H9 (cell line): ENCODE results near the gene SPATA6L. TPM values are rescaled to one million over a fixed set of nuclear protein-coding genes. Genes with fewer than 3 reads are reported as not detected.
"Not testable (repeated sequence)": the region's sequence is repeated elsewhere in the genome, so short reads cannot be mapped to it uniquely, and the experiment has no call there.

ENCODE experiments used
- DNase-seq: peaks from one replicate; pipeline ENCODE4 v3.0.0-alpha.2; 2017
- H2AFZ ChIP-seq: one replicate; pipeline ENCODE4 v1.6.1; 2013; ENCODE audit warnings: mild to moderate bottlenecking, low read length, control low read depth, moderate library complexity
- H2AK5ac ChIP-seq: 2 replicates; pipeline ENCODE4 v1.6.1; 2013; ENCODE audit warnings: low read length, control low read depth, mixed read lengths; ENCODE audit not compliant: insufficient read length
- H2BK120ac ChIP-seq: one replicate; pipeline ENCODE4 v1.6.1; 2013; ENCODE audit warnings: low read depth, mild to moderate bottlenecking, low read length, control low read depth, inconsistent platforms; ENCODE audit not compliant: poor library complexity, severe bottlenecking
- H2BK12ac ChIP-seq: 2 replicates; pipeline ENCODE4 v1.6.1; 2013; ENCODE audit warnings: low read length, control low read depth, mixed read lengths, low read depth; ENCODE audit not compliant: insufficient read length
- H2BK15ac ChIP-seq: 2 replicates; pipeline ENCODE4 v1.6.1; 2013; ENCODE audit warnings: low read depth, low read length, control low read depth
- H2BK20ac ChIP-seq: one replicate; pipeline ENCODE4 v1.6.1; 2013; ENCODE audit warnings: low read depth, mild to moderate bottlenecking, low read length, control low read depth, inconsistent platforms; ENCODE audit not compliant: poor library complexity, severe bottlenecking
- H2BK5ac ChIP-seq: 2 replicates; pipeline ENCODE4 v1.6.1; 2013; ENCODE audit warnings: low read length, control low read depth, mixed read lengths; ENCODE audit not compliant: insufficient read length
- H3K14ac ChIP-seq: 2 replicates; pipeline ENCODE4 v1.6.1; 2013; ENCODE audit warnings: low read length, control low read depth; ENCODE audit not compliant: insufficient read depth
- H3K18ac ChIP-seq: 2 replicates; pipeline ENCODE4 v1.6.1; 2013; ENCODE audit warnings: low read depth, mild to moderate bottlenecking, mixed read lengths, low read length, control low read depth; ENCODE audit not compliant: insufficient read length
- H3K23ac ChIP-seq: 2 replicates; pipeline ENCODE4 v1.6.1; 2013; ENCODE audit warnings: low read length, control low read depth, mixed read lengths, low read depth; ENCODE audit not compliant: insufficient read length
- H3K23me2 ChIP-seq: 2 replicates; pipeline ENCODE4 v1.6.1; 2013; ENCODE audit warnings: low read depth, mild to moderate bottlenecking, mixed read lengths, low read length, control low read depth; ENCODE audit not compliant: insufficient read length, poor library complexity, severe bottlenecking
- H3K27ac ChIP-seq: 2 replicates; pipeline ENCODE4 v1.5.1; 2013; ENCODE audit warnings: low read length, control low read depth, mixed read lengths, low read depth; ENCODE audit not compliant: insufficient read length
- H3K27me3 ChIP-seq: 2 replicates; pipeline ENCODE4 v1.6.1; 2013; ENCODE audit warnings: low read length, control low read depth, inconsistent platforms; ENCODE audit not compliant: insufficient read depth
- H3K4ac ChIP-seq: 2 replicates; pipeline ENCODE4 v1.6.1; 2013; ENCODE audit warnings: low read depth, mild to moderate bottlenecking, control low read depth, inconsistent platforms, low read length, moderate library complexity
- H3K4me1 ChIP-seq: 2 replicates; pipeline ENCODE4 v1.6.1; 2013; ENCODE audit warnings: low read length, control low read depth, inconsistent platforms; ENCODE audit not compliant: insufficient read depth
- H3K4me2 ChIP-seq: 2 replicates; pipeline ENCODE4 v1.6.1; 2013; ENCODE audit warnings: low read length, control low read depth, mixed read lengths; ENCODE audit not compliant: insufficient read length, insufficient read depth
- H3K56ac ChIP-seq: 2 replicates; pipeline ENCODE4 v1.6.1; 2013; ENCODE audit warnings: low read depth, mild to moderate bottlenecking, mixed read lengths, low read length, control low read depth; ENCODE audit not compliant: insufficient read length
- H3K79me1 ChIP-seq: 2 replicates; pipeline ENCODE4 v1.6.1; 2013; ENCODE audit warnings: low read depth, mild to moderate bottlenecking, moderate library complexity, low read length, control low read depth, inconsistent platforms; ENCODE audit not compliant: insufficient read depth, poor library complexity, severe bottlenecking
- H3K79me2 ChIP-seq: 2 replicates; pipeline ENCODE4 v1.6.1; 2013; ENCODE audit warnings: low read length, control low read depth, inconsistent platforms; ENCODE audit not compliant: insufficient read depth
- H3K9ac ChIP-seq: 2 replicates; pipeline ENCODE4 v1.6.1; 2013; ENCODE audit warnings: low read length, control low read depth, mixed read lengths; ENCODE audit not compliant: insufficient read length; ENCODE audit errors: extremely low read depth
- H3K9me3 ChIP-seq: one replicate; pipeline ENCODE4 v1.6.1; 2013; ENCODE audit warnings: low read depth, low read length, inconsistent platforms; ENCODE audit not compliant: control insufficient read depth
- H3T11ph ChIP-seq: one replicate; pipeline ENCODE4 v1.6.1; 2013; ENCODE audit warnings: mild to moderate bottlenecking, low read length, control low read depth, inconsistent platforms
- H4K20me1 ChIP-seq: one replicate; pipeline ENCODE4 v1.6.1; 2013; ENCODE audit not compliant: control insufficient read depth, insufficient read length, insufficient read depth
- H4K5ac ChIP-seq: 2 replicates; pipeline ENCODE4 v1.6.1; 2013; ENCODE audit warnings: low read depth, mild to moderate bottlenecking, mixed read lengths, low read length, control low read depth; ENCODE audit not compliant: insufficient read length
- H4K8ac ChIP-seq: replicated peaks from 2 replicates; pipeline ENCODE4 v1.6.1; 2013; ENCODE audit warnings: low read length, control low read depth, mixed read lengths, low read depth; ENCODE audit not compliant: insufficient read length
- H4K91ac ChIP-seq: 2 replicates; pipeline ENCODE4 v1.6.1; 2013; ENCODE audit warnings: low read depth, mild to moderate bottlenecking, moderate library complexity, mixed read lengths, low read length, control low read depth; ENCODE audit not compliant: insufficient read length
- H3K27ac Mint-ChIP-seq, 3 experiments: 2 replicates in 2 of 3; 3 replicates in 1 of 3; pipeline ENCODE4 v1.8.0; 2020 to 2021; ENCODE audit warnings: mixed read lengths in 3 of 3, mild to moderate bottlenecking in 1 of 3, moderate library complexity in 1 of 3
- H3K27me3 Mint-ChIP-seq: 2 replicates; pipeline ENCODE4 v1.8.0; 2021; ENCODE audit warnings: low read depth, mild to moderate bottlenecking, moderate library complexity, mixed read lengths
- H3K36me3 Mint-ChIP-seq, 3 experiments: 2 replicates in 2 of 3; 3 replicates in 1 of 3; pipeline ENCODE4 v1.8.0; 2020 to 2021; ENCODE audit warnings: low read depth in 3 of 3, mixed read lengths in 3 of 3; ENCODE audit not compliant: insufficient read depth in 1 of 3
- H3K4me1 Mint-ChIP-seq, 2 experiments: 2 replicates each; pipeline ENCODE4 v1.8.0; 2020; ENCODE audit warnings: mixed read lengths in 2 of 2
- H3K4me3 Mint-ChIP-seq, 2 experiments: 2 replicates in 1 of 2; 3 replicates in 1 of 2; pipeline ENCODE4 v1.8.0; 2020 to 2021; ENCODE audit warnings: mild to moderate bottlenecking in 2 of 2, mixed read lengths in 2 of 2, moderate library complexity in 1 of 2
- H3K9me3 Mint-ChIP-seq, 2 experiments: 2 replicates in 1 of 2; 3 replicates in 1 of 2; pipeline ENCODE4 v1.8.0; 2020; ENCODE audit warnings: mild to moderate bottlenecking in 2 of 2, mixed read lengths in 2 of 2, moderate library complexity in 1 of 2
- CTCF ChIP-seq: fragments of 200-600 bp; sonication (generic); conservative IDR thresholded peaks from 3 replicates; pipeline ENCODE4 v1.8.0; 2021; ENCODE audit warnings: antibody characterized with exemption, mild to moderate bottlenecking
- WGBS: extraction: QIAGEN DNeasy Blood & Tissue Kit; methylation state at CpG from one replicate; pipeline ENCODE4 v1.1.7; 2013; ENCODE audit warnings: missing lambda C conversion rate, low lambda C conversion rate, mixed read lengths; ENCODE audit not compliant: insufficient read length; ENCODE audit errors: extremely low coverage; 5-methylcytosine and 5-hydroxymethylcytosine counted together
- total RNA-seq: library from RNA; stranded (reverse); gene quantifications from 2 replicates; pipeline ENCODE4 v1.2.1, GENCODE V29; 2021

Gene SPATA6L
- total RNA-seq, 1 experiment from 2014 or later, result 0.87 TPM

GRCh38 chr9:4661165-4661564 is 5.1 kb downstream of the SPATA6L start:
- TF ChIP-seq CTCF, result no peak
- Mint-ChIP-seq H3K27ac (no peak overlapping the region), H3K36me3 (peaks cover 0 to 5% (median 0%) of the 10 kb centered on the region in 3 experiments; a peak in 2 of 7 replicates), H3K4me1 (peaks cover 52 to 58% of the 10 kb centered on the region in 2 experiments), H3K4me3 (peak overlapping the region; percentile 80 to 89; a peak in 4 of 5 replicates), H3K27me3 (no peaks in the 10 kb centered on the region), H3K9me3 (peaks cover 2% of the 10 kb centered on the region in 2 experiments; a peak in 2 of 5 replicates)
- H4K5ac ChIP-seq, result no peak overlapping the region
- H3K4me1 ChIP-seq, result peaks cover 11% of the 10 kb centered on the region
- WGBS, result no CpG with 5 or more reads among the region's 1 CpG
- H2BK5ac ChIP-seq, result no peak overlapping the region
- peaks cover 2% of the 10 kb centered on the region for H3K23me2 ChIP-seq
- peaks cover 3% of the 10 kb centered on the region for H4K20me1 ChIP-seq
- H2BK20ac ChIP-seq, result no peak overlapping the region
- H2BK12ac ChIP-seq, result no peak overlapping the region
- H3K23ac ChIP-seq, result no peak overlapping the region
- no peak overlapping the region for H4K91ac ChIP-seq
- H3K18ac ChIP-seq, result no peak overlapping the region
- peak overlapping the region; percentile 46 for H3K4me2 ChIP-seq
- H3K27ac ChIP-seq, result no peak overlapping the region
- no peaks in the 10 kb centered on the region for H3K27me3 ChIP-seq
- H3K9ac ChIP-seq, result no peak overlapping the region
- no peak overlapping the region for H2AFZ ChIP-seq
- no peak for DNase-seq
- H4K8ac ChIP-seq, result no peak overlapping the region
- no peak overlapping the region for H3K14ac ChIP-seq
- H3K79me1 ChIP-seq, result no peaks in the 10 kb centered on the region
- H3K9me3 ChIP-seq, result no peaks in the 10 kb centered on the region
- H3K56ac ChIP-seq, result no peak overlapping the region
- no peak overlapping the region for H3K4ac ChIP-seq
- H2BK15ac ChIP-seq, result no peak overlapping the region
- no peak overlapping the region for H2BK120ac ChIP-seq
- H2AK5ac ChIP-seq, result no peak overlapping the region
- no peaks in the 10 kb centered on the region; the same call in 1 of the 2 replicates for H3K79me2 ChIP-seq
- no peak overlapping the region for H3T11ph ChIP-seq

GRCh38 chr9:4660665-4661064 is 5.6 kb downstream of the SPATA6L start:
- H4K20me1 ChIP-seq, H4K8ac ChIP-seq, H3K9me3 Mint-ChIP-seq, H2BK5ac ChIP-seq, H2AK5ac ChIP-seq, H3K36me3 Mint-ChIP-seq, H3K23ac ChIP-seq, H2BK15ac ChIP-seq, H2BK12ac ChIP-seq, H3K27ac ChIP-seq, H2AFZ ChIP-seq, H3K14ac ChIP-seq, H3K4ac ChIP-seq, H3K27ac Mint-ChIP-seq, H3K4me2 ChIP-seq, H2BK20ac ChIP-seq, H3K79me2 ChIP-seq, H3K56ac ChIP-seq, H3K27me3 ChIP-seq, H3K23me2 ChIP-seq, H3K27me3 Mint-ChIP-seq, H3K9ac ChIP-seq, H3K79me1 ChIP-seq, H2BK120ac ChIP-seq, H3K4me3 Mint-ChIP-seq, H4K91ac ChIP-seq, H3K9me3 ChIP-seq, DNase-seq, H4K5ac ChIP-seq, H3K18ac ChIP-seq, H3T11ph ChIP-seq: not testable (repeated sequence)
- no CpG with 5 or more reads among the region's 5 CpGs for WGBS
- peaks cover 49 to 54% of the 10 kb centered on the region in 2 experiments for H3K4me1 Mint-ChIP-seq
- peaks cover 11% of the 10 kb centered on the region for H3K4me1 ChIP-seq
